NOMO-1 (cell line): Measurements from ENCODE around the gene OR6K2.

ENCODE experiments used
- DNase-seq, 2 experiments: peaks; one replicate each; lab custom pipeline; 2025; ENCODE audit not compliant: unreplicated experiment in 2 of 2; lab: John Stamatoyannopoulos, UW

OR6K2 gene

DNA sequence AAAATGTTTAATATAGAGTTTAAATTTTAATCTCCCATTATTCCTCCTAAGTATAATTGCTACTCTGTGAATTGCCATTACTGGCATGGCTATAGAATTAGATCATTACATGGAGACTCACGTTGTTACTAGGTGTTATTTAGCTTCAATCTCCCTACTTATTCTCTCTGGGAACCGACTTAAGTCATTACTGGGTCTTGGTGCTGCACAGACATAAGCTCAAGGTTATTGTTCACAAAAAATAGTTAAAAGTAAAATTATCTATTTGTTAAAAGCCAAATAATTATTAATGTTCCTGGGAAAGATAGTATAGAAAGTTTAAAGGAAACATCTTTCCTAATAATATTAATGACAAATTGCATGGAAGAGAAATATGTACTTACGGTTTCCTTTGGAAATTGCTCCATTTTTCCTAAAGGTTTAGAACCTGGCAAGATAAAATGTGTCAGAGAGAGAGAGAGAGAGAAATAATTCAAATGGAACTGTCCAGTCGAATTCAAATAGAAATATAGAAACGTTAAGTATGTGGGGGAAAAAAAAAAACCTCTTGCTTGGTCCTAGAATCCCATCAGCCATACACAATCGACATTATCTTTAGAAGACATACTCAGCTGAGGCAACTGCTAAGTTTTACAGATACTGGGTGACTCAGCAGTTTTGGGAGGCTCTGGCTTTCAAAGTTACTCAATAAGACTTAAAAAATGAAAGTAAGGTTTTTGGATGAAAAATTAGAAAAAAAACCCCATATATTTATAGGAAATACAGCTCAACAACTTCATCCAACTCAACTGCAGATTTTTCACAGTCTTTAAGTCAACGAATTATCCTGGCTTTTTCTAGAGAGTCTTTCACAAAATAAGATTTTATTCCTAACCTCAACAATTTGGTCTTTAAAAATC, 14.1 kb downstream of the OR6K2 start, which contains the start of gene SPTA1:
Gene SPTA1 (minus strand): TSS at position 605 of the 899 bp plus-strand sequence. CDS start 198 bp downstream, at position 407.
- peak; percentile 39 to 84 for DNase-seq

GRCh38 chr1:158685085-158685484, 15.4 kb downstream of the OR6K2 start:
- no peak for DNase-seq

GRCh38 chr1:158681606-158682005, 18.8 kb downstream of the OR6K2 start:
- peak; percentile 10 to 72 for DNase-seq

DNA sequence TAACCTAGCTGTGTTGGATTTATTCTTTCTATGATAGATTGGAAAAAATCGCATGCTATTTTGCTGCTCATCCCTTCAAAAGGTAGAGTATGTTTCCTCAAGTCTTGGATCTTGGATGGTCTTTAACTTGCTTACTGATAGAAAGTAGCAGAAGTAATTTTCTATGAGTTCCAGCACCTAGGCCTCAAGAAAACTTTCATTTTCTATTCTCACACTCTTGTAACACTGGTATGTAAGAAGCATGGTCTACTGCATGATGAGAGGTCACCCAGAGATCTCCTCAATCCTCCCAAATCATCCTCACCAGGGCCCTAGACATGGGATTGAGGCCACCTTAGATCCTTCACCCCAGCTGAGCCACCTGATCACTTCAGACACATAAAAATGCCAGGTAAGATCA, 21.2 kb downstream of the OR6K2 start:
- no peak for DNase-seq

- DNase-seq, result no peak
These were observed 24.7 kb downstream of the OR6K2 start for GRCh38 chr1:158675563-158676323.

- no peak for DNase-seq
These were observed 26.1 kb downstream of the OR6K2 start for GRCh38 chr1:158674302-158674701.

DNA sequence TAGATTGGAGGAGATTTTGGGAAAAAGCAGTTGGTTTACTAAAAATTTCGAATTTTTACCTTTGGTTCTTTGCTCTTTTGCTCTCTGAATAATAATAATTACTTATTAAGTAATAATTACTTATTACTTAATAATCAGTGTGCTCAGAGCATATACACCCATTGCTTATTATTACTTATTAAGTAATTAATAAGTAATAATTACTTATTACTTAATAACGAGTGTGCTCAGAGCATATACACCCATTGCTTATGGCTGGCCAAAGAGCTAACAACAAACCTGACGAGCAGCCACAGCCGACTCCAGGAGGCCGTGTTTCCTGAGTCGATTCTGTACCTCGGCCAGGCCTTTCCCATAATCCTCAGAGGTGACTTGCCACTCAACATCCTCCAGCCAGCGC, 34.4 kb downstream of the OR6K2 start:
- no peak for DNase-seq

GRCh38 chr1:158654571-158654970, 45.9 kb downstream of the OR6K2 start:
- DNase-seq, result peak; percentile 15 to 54

GRCh38 chr1:158654086-158654485, 46.4 kb downstream of the OR6K2 start:
- DNase-seq, result peak in 1 of 2 experiments; percentile 74

DNA sequence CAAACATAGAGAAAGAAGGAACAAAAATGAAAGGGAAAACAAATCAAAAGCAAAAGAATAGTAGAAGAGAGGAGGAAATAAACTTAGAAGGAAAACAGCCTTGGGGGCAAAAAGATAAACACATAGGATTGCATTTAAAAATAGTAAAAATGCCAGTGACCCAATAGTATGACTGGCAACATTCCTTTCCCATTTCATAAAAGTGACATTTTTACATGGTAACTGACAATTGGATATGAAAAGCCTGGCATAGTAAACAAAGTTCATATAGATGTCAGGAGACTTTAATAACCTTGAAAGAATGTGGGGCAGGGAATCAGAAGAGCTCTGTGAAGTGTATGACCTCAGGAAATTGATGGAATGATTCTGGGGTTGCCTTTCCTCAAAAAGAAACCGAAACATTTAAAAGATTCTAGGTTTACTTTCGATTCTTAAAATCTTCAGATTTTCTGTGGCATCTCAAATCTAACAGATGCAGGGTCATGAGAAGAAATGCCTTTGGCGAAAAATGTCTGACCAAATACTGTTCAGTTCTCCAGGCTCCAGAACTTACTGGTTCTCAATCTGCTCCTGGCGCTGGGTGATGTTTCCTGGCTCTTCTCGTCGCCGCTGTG, 47.6 kb downstream of the OR6K2 start:
- DNase-seq, result no peak
